K562 (cell line): ENCODE results near the gene DCAF10. TPM values are rescaled to one million over a fixed set of nuclear protein-coding genes. Genes with fewer than 3 reads are reported as not detected.

ENCODE experiments used
- ATAC-seq: fragments of 200-7000 bp; cut with Tn5 transposase; 3 replicates; pipeline ENCODE4 v1.9.1; 2020; ENCODE audit warnings: moderate library complexity
- BruUV-seq: library from RNA; stranded (reverse); fragments of 400-500 nt; replicated peaks from 2 replicates; lab custom pipeline; 2021; lab: Mats Ljungman, UMichigan
- CTCF ChIA-PET: fragments of 300-600 bp; formaldehyde crosslinking; extraction: SDS; loops from one replicate; lab custom pipeline; 2021; ENCODE audit warnings: low intra/inter-chr PET ratio; lab: Yijun Ruan, JAX
- POLR2A ChIA-PET: fragments of 300-600, 350-650 bp; sonication (Branson Sonifier 250); formaldehyde crosslinking; extraction: SDS; loops from one replicate; lab custom pipeline; 2021; ENCODE audit warnings: antibody characterized with exemption, inconsistent platforms; lab: Yijun Ruan, JAX
- DNase-seq, 4 experiments: peaks; one replicate each; pipeline versions ENCODE4 v3.0.0 to v3.0.0-alpha.2; 2011 to 2018; ENCODE audit warnings: low spot score in 3 of 4, mixed read lengths in 3 of 4; ENCODE audit errors: extremely low read depth in 1 of 4
- FAIRE-seq: peaks from 2 replicates; lab custom pipeline; 2011; peaks lifted over from hg19 to GRCh38; lab: Jason Lieb, UNC
- H2AFZ ChIP-seq: 2 replicates; pipeline ENCODE4 v1.6.0; 2011; ENCODE audit warnings: low read depth, low read length, control low read depth, inconsistent platforms
- H3K27ac ChIP-seq: fragments of 200-600 bp; 3 replicates; pipeline ENCODE4 v1.8.0; 2011; ENCODE audit warnings: low read depth, mild to moderate bottlenecking, control low read depth, inconsistent platforms, low read length, moderate library complexity, mixed read lengths; ENCODE audit errors: extremely low read depth
- H3K27me3 ChIP-seq, 2 experiments: fragments of 300-600 bp in 1 of 2; 2 replicates in 1 of 2; 3 replicates in 1 of 2; pipeline versions ENCODE4 v1.6.0 to v1.8.0; 2011; ENCODE audit warnings: inconsistent platforms in 2 of 2, low read length in 2 of 2, mild to moderate bottlenecking in 1 of 2, mixed read lengths in 1 of 2, moderate library complexity in 1 of 2; ENCODE audit not compliant: control insufficient read depth in 2 of 2, insufficient read depth in 2 of 2
- H3K36me3 ChIP-seq: fragments of 300-600 bp; 3 replicates; pipeline ENCODE4 v1.8.0; 2011; ENCODE audit warnings: mild to moderate bottlenecking, low read length, inconsistent platforms; ENCODE audit not compliant: control insufficient read depth, insufficient read depth
- H3K4me1 ChIP-seq, 2 experiments: fragments of 200-600 bp in 1 of 2; replicated peaks in 1 of 2; 2 replicates in 1 of 2; 3 replicates in 1 of 2; pipeline versions ENCODE4 v1.5.1 to v1.8.0; 2011; ENCODE audit warnings: inconsistent platforms in 2 of 2, low read length in 2 of 2, mild to moderate bottlenecking in 1 of 2, mixed read lengths in 1 of 2, moderate library complexity in 1 of 2; ENCODE audit not compliant: control insufficient read depth in 2 of 2, insufficient read depth in 2 of 2
- H3K4me2 ChIP-seq: 2 replicates; pipeline ENCODE4 v1.6.1; 2011; ENCODE audit warnings: low read length, control low read depth, inconsistent platforms, mixed read lengths; ENCODE audit not compliant: insufficient read depth
- H3K4me3 ChIP-seq: fragments of 200-600 bp; sonication (generic), shearing (Covaris generic); 2 replicates; pipeline ENCODE4 v1.5.1; 2016; ENCODE audit warnings: control low read depth, inconsistent platforms
- H3K79me2 ChIP-seq: fragments of 200-600 bp; 3 replicates; pipeline ENCODE4 v1.8.0; 2011; ENCODE audit warnings: low read length, inconsistent platforms; ENCODE audit not compliant: control insufficient read depth, insufficient read depth
- H3K9ac ChIP-seq, 2 experiments: 2 replicates each; pipeline versions ENCODE4 v1.6.0 to v1.6.1; 2011; ENCODE audit warnings: low read depth in 2 of 2, low read length in 2 of 2, control low read depth in 1 of 2, inconsistent platforms in 1 of 2, mild to moderate bottlenecking in 1 of 2, mixed read lengths in 1 of 2; ENCODE audit not compliant: insufficient read depth in 1 of 2
- H3K9me1 ChIP-seq: one replicate; pipeline ENCODE4 v1.6.0; 2011; ENCODE audit warnings: inconsistent platforms, mild to moderate bottlenecking, low read length, moderate library complexity; ENCODE audit not compliant: control insufficient read depth, insufficient read depth
- H3K9me3 ChIP-seq: replicated peaks from 2 replicates; pipeline ENCODE4 v1.5.1; 2011; ENCODE audit warnings: low read depth, low read length, inconsistent platforms; ENCODE audit not compliant: control insufficient read depth, insufficient read depth
- H4K20me1 ChIP-seq: replicated peaks from 2 replicates; pipeline ENCODE4 v1.6.1; 2011; ENCODE audit warnings: low read length, inconsistent platforms, mixed read lengths; ENCODE audit not compliant: control insufficient read depth, insufficient read depth
- ETS2 ChIP-seq: IDR thresholded peaks from 2 replicates; pipeline ENCODE4 v1.6.1; 2016; ENCODE audit warnings: borderline replicate concordance, missing genetic modification characterization, mild to moderate bottlenecking, moderate library complexity, missing compliant biosample characterization; ENCODE audit not compliant: poor library complexity, severe bottlenecking
- MCM3 ChIP-seq: fragments of 450-650 bp; IDR thresholded peaks from 2 replicates; pipeline ENCODE4 v1.6.1; 2016
- TAF1 ChIP-seq: IDR thresholded peaks from 2 replicates; pipeline ENCODE4 v1.6.1; 2011; ENCODE audit warnings: mild to moderate bottlenecking, low read length, moderate library complexity; ENCODE audit not compliant: insufficient read depth, control insufficient read depth, severe bottlenecking; ENCODE audit errors: extremely low read depth
- TCF7L2 ChIP-seq: fragments of 150-350 bp; IDR thresholded peaks from 2 replicates; pipeline ENCODE4 v1.6.1; 2016; ENCODE audit warnings: low read depth, mild to moderate bottlenecking, low read length, moderate library complexity
- ZNF57 ChIP-seq: fragments of 450-650 bp; formaldehyde crosslinking; IDR thresholded peaks from 2 replicates; pipeline ENCODE4 v1.4.0; 2020; ENCODE audit warnings: mild to moderate bottlenecking, moderate library complexity
- ZNF717 ChIP-seq: fragments of 250-450 bp; sonication (Bioruptor Pico); IDR thresholded peaks from 2 replicates; pipeline ENCODE4 v1.5.0; 2021
- WGBS: fragments of 100-300 bp; shearing (Covaris generic); methylation state at CpG from one replicate; pipeline ENCODE4 v1.1.6; 2016; ENCODE audit warnings: low coverage, mixed read lengths; ENCODE audit not compliant: insufficient coverage; ENCODE audit errors: missing lambda C conversion rate; 5-methylcytosine and 5-hydroxymethylcytosine counted together
- in situ Hi-C: fragments of 300-500 bp; cut with MboI; formaldehyde crosslinking; loops from 4 replicates; pipeline ENCODE4 v1.15.0; 2018; ENCODE audit warnings: inconsistent platforms, mixed read lengths
- intact Hi-C: fragments of 100-400 bp; cut with micrococcal nuclease; formaldehyde crosslinking; loops from 2 replicates; pipeline ENCODE4 v1.14.2; 2022
- polyA plus RNA-seq, 8 experiments: library from polyadenylated mRNA; depleted of rRNA in 4 of 8; stranded (reverse) in 5 of 8; unstranded in 3 of 8; fragments of >200 nt; fragmentation: Nextera tagmentation in 2 of 8; fragmentation: Illumina TruSeq in 1 of 8; extraction: Ambion mirVana in 2 of 8; extraction: Trizol in 1 of 8; gene quantifications; 2 replicates each; pipeline versions ENCODE4 v1.2.1 to v1.2.3, GENCODE V29; 2011 to 2014; ENCODE audit warnings: inconsistent platforms in 1 of 8, missing spikeins in 1 of 8
- total RNA-seq, 7 experiments: library from RNA; depleted of rRNA in 6 of 7; stranded (reverse); fragments of >200 nt in 6 of 7; fragmentation: Illumina TruSeq in 2 of 7; extraction: Trizol in 2 of 7; gene quantifications; 2 replicates each; pipeline versions ENCODE4 v1.2.1 to v1.2.3, GENCODE V29; 2011 to 2021; ENCODE audit warnings: low replicate concordance in 1 of 7
- TF ChIP-seq, protein P1 (sequence below): IDR thresholded peaks from 3 replicates; pipeline ENCODE4 v1.6.1; 2011; ENCODE audit warnings: borderline replicate concordance, mild to moderate bottlenecking, moderate library complexity; ENCODE audit not compliant: insufficient read length; ENCODE audit errors: extremely low read depth
- TF ChIP-seq, protein P2 (sequence below), 2 experiments: fragments of 450-650 bp; formaldehyde crosslinking in 1 of 2; IDR thresholded peaks; 2 replicates each; pipeline versions ENCODE4 v1.4.0 to v1.6.1; 2014 to 2020; ENCODE audit warnings: mild to moderate bottlenecking in 2 of 2, borderline replicate concordance in 1 of 2, low read depth in 1 of 2
- TF ChIP-seq, protein P3 (sequence below), 2 experiments: fragments of 450-650 bp; conservative IDR thresholded peaks; 2 replicates each; pipeline ENCODE4 v1.6.1; 2017; ENCODE audit warnings: mild to moderate bottlenecking in 2 of 2, moderate library complexity in 2 of 2

Gene DCAF10
- total and polyA plus RNA-seq, 9 of the 15 experiments (the other 6 are each of a cell fraction or from before 2014, with no cell fraction given): 6.8 to 40.1 (median 16.9) TPM

DNA sequence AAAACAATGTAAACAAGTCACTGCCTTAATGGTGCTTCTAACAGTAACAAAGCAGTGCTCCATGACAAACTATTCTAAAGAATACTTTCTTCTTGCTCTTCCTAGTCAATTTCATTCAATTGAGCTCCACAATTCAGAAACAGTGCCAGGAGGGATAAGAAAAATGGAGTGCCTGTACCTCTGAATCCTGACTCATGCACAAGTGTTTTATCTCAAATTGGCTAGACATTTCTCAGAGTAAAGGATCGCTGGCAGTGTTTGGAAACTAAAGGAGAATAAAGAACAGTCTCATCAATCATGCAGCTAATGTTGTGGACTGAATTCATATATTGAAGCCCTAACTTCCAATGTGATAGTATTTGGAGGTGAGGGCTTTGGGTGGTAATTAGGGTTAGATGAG lies 75.8 kb downstream of the DCAF10 start:
- intact Hi-C loops: no loop called here
- FAIRE-seq (no peak), ATAC-seq (no peak), DNase-seq (no peak)
- CTCF ChIA-PET: no interaction called here
- Histone ChIP-seq H3K79me2 (no peaks in the 10 kb centered on the region), H3K27ac (no peak overlapping the region), H3K4me1 (peaks cover 0 to 7% of the 10 kb centered on the region in 2 experiments; a peak in 3 of 5 replicates), H3K9me3 (peaks cover 4% of the 10 kb centered on the region; the same call in 1 of the 2 replicates), H3K9me1 (no peaks in the 10 kb centered on the region), H3K36me3 (peaks cover 17% of the 10 kb centered on the region; the same call in 1 of the 3 replicates), H3K9ac (no peak overlapping the region), H4K20me1 (no peaks in the 10 kb centered on the region), H3K4me2 (no peak overlapping the region), H2AFZ (no peak overlapping the region), H3K27me3 (no peaks in the 10 kb centered on the region), H3K4me3 (no peak overlapping the region)
- BruUV-seq: no TSS peak
- in situ Hi-C loops: no loop called here
- 28% methylated on average over 1 of the region's 1 CpG for WGBS
- POLR2A ChIA-PET: interaction anchor here (0.7 to 1.1 kb wide), 3 partner anchors 11 to 17 kb away, joined by 3 read pairs; no protein-coding TSS in a partner anchor
- TF ChIP-seq TAF1 (no peak), MCM3 (no peak), ZNF717 (CRISPR knock-in tag) (no peak), TCF7L2 (no peak), ETS2 (no peak), ZNF57 (CRISPR knock-in tag) (no peak)
- TF ChIP-seq, protein P1, sequence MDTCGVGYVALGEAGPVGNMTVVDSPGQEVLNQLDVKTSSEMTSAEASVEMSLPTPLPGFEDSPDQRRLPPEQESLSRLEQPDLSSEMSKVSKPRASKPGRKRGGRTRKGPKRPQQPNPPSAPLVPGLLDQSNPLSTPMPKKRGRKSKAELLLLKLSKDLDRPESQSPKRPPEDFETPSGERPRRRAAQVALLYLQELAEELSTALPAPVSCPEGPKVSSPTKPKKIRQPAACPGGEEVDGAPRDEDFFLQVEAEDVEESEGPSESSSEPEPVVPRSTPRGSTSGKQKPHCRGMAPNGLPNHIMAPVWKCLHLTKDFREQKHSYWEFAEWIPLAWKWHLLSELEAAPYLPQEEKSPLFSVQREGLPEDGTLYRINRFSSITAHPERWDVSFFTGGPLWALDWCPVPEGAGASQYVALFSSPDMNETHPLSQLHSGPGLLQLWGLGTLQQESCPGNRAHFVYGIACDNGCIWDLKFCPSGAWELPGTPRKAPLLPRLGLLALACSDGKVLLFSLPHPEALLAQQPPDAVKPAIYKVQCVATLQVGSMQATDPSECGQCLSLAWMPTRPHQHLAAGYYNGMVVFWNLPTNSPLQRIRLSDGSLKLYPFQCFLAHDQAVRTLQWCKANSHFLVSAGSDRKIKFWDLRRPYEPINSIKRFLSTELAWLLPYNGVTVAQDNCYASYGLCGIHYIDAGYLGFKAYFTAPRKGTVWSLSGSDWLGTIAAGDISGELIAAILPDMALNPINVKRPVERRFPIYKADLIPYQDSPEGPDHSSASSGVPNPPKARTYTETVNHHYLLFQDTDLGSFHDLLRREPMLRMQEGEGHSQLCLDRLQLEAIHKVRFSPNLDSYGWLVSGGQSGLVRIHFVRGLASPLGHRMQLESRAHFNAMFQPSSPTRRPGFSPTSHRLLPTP: no peak
- TF ChIP-seq, protein P2, sequence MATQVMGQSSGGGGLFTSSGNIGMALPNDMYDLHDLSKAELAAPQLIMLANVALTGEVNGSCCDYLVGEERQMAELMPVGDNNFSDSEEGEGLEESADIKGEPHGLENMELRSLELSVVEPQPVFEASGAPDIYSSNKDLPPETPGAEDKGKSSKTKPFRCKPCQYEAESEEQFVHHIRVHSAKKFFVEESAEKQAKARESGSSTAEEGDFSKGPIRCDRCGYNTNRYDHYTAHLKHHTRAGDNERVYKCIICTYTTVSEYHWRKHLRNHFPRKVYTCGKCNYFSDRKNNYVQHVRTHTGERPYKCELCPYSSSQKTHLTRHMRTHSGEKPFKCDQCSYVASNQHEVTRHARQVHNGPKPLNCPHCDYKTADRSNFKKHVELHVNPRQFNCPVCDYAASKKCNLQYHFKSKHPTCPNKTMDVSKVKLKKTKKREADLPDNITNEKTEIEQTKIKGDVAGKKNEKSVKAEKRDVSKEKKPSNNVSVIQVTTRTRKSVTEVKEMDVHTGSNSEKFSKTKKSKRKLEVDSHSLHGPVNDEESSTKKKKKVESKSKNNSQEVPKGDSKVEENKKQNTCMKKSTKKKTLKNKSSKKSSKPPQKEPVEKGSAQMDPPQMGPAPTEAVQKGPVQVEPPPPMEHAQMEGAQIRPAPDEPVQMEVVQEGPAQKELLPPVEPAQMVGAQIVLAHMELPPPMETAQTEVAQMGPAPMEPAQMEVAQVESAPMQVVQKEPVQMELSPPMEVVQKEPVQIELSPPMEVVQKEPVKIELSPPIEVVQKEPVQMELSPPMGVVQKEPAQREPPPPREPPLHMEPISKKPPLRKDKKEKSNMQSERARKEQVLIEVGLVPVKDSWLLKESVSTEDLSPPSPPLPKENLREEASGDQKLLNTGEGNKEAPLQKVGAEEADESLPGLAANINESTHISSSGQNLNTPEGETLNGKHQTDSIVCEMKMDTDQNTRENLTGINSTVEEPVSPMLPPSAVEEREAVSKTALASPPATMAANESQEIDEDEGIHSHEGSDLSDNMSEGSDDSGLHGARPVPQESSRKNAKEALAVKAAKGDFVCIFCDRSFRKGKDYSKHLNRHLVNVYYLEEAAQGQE (IDR thresholded peaks at IDR 0.05; ENCODE audit: borderline replicate concordance): no peak
- TF ChIP-seq, protein P2 (CRISPR knock-in tag; IDR thresholded peaks at IDR 0.05; ENCODE audit: low read depth): no peak
- TF ChIP-seq, protein P3, sequence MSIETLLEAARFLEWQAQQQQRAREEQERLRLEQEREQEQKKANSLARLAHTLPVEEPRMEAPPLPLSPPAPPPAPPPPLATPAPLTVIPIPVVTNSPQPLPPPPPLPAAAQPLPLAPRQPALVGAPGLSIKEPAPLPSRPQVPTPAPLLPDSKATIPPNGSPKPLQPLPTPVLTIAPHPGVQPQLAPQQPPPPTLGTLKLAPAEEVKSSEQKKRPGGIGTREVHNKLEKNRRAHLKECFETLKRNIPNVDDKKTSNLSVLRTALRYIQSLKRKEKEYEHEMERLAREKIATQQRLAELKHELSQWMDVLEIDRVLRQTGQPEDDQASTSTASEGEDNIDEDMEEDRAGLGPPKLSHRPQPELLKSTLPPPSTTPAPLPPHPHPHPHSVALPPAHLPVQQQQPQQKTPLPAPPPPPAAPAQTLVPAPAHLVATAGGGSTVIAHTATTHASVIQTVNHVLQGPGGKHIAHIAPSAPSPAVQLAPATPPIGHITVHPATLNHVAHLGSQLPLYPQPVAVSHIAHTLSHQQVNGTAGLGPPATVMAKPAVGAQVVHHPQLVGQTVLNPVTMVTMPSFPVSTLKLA (conservative IDR thresholded peaks at IDR 0.05): no peak
